HG03066 (cell line): Measurements from ENCODE around the gene PTX4.

Source experiments
- ATAC-seq: cut with Tn5 transposase; IDR thresholded peaks from one replicate; pipeline ENCODE4 v1.9.1; 2021; ENCODE audit warnings: low read depth; ENCODE audit not compliant: unreplicated experiment

Gene PTX4

GRCh38 chr16:1525871-1526607 is 37.3 kb upstream of the PTX4 start:
- ATAC-seq: no peak

GRCh38 chr16:1524366-1524765 is 35.6 kb upstream of the PTX4 start:
- no peak for ATAC-seq

DNA sequence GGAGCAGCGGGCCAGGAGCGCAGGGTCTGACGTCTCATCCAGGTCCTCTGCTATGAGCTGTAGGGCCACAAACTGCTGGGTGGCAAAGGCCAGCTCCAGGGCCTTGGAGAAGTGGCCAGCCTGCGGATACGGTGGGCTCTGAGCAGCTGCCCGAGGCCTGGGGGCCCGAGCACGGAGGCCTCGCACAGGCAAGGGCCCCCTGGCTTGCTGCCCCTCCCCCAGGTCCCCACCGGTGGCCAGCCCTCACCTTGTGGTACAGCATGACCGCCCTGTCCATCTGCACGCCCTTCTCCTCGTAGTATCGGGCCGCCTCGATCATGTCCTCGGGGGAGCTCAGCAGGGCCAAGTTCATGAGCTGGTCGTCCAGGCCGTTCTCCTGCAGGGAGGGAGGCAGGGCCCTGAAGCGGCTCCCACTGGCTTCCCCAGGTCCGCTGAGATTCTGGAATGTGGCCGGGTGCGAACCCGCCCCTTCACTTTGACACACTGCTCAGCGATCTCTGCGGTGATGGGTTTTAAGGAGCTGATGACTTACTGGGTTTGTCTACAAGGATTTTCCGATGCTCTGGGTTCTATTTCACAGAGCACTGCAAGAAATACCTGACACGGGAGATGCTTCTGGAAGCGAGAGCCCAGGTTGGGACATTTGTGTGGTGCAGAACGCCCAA is 35.0 kb upstream of the PTX4 start:
- ATAC-seq: no peak

- no peak for ATAC-seq
Observed at GRCh38 chr16:1520461-1520860, 31.7 kb upstream of the PTX4 start.

GRCh38 chr16:1519831-1520230 is 31.1 kb upstream of the PTX4 start:
- ATAC-seq: no peak

DNA sequence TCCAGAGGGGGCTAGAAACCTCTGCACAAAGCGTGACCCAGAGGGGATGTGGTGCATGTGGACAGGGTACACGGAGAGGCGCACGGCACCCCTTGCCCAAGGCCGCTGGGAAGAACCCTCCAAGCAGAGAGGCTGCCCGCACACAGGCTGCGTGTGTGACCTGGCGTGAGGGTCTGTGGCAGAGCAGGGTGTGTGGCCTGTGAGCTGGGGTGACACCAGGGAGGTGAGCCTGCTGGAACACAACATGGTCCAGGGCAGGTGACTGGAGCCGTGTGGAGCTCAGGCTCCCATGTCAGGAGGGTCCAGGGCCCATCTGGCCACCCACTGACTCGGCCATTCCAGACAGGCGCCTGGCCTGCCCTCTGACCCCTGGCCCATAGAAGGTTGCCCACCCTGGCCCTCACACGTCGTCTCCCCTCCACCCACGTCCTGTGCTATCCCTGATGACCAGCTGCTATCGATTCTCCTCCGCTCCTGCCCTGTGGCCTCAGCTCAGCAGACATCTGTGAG is 29.9 kb upstream of the PTX4 start:
- no peak for ATAC-seq

DNA sequence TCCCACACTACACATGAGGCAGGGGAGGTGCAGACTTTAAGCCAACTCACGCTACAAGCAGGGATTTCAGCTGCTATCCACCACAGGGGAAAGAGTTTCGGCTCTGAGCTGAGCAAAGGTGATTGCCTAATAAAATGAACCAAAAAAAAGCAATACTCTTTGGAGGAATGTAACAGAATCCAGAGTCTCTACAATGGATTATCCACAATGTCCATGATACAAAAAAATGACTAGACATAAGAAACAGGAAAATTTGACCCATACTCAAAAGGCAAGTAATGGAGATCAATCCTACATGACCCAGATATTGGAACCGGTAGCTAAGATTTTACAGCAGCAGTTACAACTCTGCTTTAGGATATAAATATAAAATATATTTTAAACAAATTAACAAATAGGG is 25.8 kb upstream of the PTX4 start:
- ATAC-seq: no peak

- no peak for ATAC-seq
Observed at GRCh38 chr16:1512774-1513173, 24.0 kb upstream of the PTX4 start.

GRCh38 chr16:1511662-1512569 is 23.2 kb upstream of the PTX4 start:
- no peak for ATAC-seq

GRCh38 chr16:1510941-1511351 is 22.2 kb upstream of the PTX4 start:
- no peak for ATAC-seq

DNA sequence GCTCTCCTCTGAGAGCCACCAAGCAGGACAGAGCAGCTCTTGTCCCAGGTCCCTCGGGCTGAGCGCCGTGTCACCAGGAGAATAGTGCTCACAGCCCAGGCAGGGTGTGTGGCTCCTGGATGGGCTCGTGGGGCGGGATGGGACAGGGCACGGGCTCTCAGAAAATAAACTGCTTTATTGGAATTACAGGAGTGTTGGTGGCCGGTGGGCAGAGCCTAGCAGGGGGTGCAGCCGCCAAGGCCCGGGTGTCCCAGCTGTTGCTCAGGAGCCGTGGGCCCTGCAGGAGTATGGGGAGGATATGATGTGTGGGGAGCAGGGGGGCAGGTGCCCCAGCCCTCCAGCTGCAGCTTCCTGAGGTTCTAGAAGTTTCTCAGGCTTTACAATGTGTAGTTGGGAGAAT is 21.5 kb upstream of the PTX4 start:
- ATAC-seq: no peak

DNA sequence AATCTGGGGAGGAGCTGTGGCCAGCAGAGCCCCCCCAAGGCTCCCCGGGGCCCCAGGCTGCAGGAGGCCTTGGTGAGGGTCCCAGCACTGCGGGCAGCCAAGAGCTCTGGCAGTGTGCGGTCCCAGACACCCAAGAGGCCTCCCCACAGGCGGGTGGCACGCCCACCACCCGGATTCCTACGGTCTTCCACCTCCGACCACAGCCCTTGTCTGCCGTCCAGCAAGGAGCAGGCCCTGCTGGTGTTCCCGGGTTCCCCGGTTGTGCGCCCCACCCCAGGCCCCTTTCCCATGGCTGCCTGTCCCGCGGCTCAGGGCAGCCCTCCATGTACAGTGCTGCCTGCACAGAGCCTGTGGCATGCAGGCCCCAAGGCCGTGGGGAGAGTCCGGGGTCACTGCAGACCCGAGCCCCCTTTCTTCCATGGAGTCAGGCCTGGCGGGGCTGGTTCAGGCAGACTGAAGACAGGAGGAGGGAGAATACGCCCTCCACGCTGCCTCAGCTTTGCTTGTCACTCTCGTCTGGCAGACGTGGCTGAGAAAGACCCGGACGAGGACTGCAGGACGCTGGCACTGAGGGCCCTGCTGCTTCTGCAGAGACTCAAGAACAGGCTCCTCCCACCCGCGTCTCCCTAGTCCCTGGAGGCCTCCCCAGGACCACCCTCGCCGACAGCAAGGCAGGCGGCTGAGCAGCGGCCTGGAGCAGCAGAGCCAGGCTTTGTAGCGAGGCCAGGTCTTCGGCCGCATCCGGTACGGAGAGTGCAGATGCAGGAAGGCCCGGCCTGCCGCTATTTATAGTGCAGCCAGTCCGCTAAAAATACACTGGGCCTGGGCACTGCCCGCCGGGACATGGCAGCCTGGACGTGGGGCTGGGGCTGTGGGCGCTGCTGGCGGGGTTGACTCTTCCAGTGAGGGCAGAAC is 20.8 kb upstream of the PTX4 start:
- ATAC-seq: no peak

DNA sequence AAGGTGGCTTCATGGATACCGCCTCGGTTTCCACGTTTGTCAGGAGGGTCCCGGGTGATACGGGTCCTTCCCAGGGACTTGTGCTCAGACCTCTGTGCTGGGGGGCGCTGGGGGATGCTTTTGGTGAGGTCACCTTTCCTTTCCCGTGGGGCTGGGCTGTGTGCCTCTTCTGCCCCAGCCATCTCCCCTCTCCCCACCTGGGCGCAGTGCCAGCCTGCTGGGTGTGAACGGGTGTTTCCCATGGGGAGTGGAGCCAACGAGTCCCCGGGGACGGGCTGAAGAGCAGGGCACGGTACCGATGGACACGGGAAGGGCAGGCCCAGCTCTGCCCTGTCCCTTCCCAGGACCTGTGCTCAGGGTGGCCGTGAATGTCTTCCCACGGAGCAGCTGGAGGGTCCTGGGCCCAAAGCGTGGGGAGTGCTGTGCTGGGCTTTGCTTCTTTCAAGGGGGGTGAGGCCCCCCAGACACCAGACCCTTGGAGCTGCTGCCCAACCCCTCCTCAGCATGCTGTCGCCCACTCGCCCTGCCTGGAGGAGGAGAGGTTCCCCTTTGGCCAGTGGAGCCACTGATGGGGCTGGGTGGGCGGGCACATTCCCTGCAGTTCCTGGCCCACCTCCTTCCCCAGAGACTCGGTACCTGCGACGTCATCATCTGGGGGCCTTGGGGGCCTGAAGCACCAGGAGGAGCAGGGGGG is 19.9 kb upstream of the PTX4 start:
- no peak for ATAC-seq

GRCh38 chr16:1506494-1507213 is 17.9 kb upstream of the PTX4 start:
- ATAC-seq: no peak

DNA sequence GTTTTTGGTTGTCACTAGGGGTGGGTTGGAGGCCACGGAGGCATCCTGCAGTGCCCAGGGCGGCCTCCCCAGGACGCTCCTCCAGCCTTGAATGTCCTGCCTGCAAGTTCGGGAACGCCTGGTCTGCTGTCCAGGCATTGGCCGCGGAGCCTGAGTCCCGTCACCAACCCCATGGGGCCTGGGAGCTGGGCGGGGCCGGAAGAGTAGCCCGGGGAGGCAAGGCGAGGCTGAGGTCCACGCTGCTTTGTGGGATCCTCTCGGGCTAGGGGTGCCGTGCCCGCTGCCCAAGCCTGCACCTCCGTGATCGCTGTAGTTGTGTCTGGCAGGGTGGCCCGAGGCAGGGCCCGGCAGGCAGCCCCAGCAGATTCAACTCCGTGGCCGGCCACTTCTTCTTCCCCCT is 17.2 kb upstream of the PTX4 start:
- ATAC-seq: no peak

DNA sequence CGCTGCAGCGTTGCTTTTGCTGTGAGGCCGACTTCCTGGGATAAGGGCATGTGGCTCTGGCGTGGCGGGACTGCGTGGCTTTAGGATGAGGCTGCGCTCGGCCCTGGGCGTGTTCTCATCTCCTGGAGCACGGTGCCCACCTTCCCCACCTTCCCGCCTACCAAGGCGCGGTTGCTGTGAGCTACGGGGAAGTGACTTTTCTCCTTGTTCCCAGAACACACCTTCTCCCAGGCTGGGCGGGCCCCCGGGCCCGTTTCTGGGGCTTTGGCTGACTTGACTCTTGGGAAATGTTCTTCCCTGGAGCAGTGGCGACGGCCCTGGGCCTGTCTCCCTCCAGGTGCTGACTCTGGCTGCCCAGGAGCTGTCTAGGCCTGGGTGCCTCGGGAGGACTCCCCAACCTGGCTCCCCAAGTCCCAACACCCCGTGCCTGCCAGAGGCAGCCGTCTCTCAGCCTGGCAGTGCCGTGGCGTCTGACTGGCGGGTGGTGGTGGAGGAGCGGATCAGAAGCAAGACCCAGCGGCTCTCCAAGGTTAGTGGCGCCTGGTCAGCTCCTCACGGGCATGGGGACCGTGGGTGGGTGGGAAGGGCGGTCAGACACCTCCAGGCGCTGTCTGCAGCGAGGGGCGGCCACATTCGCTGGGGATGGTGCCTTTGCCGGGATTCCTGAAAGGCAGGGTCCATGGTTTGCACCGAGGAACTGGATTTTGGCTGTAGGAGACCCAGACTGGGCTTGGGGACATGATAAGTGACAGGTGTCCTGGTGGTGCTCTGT is 16.5 kb upstream of the PTX4 start:
- no peak for ATAC-seq

DNA sequence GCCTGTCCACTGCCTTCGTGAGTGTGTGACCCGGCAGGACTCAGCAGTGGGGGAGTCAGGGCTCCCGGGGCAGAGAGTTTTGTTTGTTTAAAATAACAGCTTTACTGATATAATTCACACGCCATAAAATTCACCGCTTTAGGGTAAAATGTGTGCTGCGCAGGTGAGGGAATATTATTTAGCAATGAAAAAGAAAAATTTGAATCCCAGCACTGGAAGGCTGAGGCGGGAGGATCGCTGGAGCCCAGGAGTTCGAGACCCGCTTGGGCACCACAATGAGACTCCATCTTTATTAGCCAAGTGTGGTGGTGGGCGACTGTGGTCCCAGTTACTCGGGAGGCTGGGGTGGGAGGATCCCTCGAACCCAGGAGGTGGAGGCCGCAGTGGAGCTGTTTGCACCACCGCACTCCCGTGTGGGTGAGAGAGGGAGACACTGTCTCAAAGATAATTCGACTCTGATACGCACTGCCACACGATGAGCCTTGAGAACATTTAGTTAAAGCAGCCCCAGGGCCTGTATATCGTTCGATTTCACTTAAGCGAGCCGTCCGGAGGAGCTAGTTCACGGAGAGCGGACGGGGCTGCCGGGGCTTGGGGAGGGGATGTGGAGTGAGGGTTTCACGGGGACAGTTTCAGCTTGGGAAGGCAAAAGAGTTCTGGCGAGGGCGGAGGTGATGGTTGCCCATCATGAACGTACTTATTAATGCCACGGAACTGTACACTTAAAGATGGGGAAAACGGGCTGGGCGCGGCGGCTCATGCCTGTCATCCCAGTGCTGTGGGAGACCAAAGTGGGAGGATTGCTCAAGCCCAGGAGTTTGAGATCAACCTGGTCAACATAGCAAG is 14.6 kb upstream of the PTX4 start:
- no peak for ATAC-seq
